Muscle layer of duodenum (tissue), 2 donors: ENCODE data around the gene SSTR4.

Source experiments
- H3K27ac ChIP-seq: one replicate; pipeline ENCODE4 v1.7.0; 2013; ENCODE audit warnings: mild to moderate bottlenecking, low read length
- H3K27me3 ChIP-seq: one replicate; pipeline ENCODE4 v1.7.0; 2013; ENCODE audit warnings: low read depth, mild to moderate bottlenecking, control low read depth, low read length
- H3K36me3 ChIP-seq, 2 donors: one replicate each; pipeline ENCODE4 v1.7.0; 2013; ENCODE audit warnings: low read length in 2 of 2, control low read depth in 1 of 2, mild to moderate bottlenecking in 1 of 2; ENCODE audit not compliant: insufficient read depth in 2 of 2, control insufficient read depth in 1 of 2
- H3K4me1 ChIP-seq, 2 donors: one replicate each; pipeline ENCODE4 v1.7.0; 2013; ENCODE audit warnings: low read length in 2 of 2, mild to moderate bottlenecking in 2 of 2, control low read depth in 1 of 2, moderate library complexity in 1 of 2; ENCODE audit not compliant: insufficient read depth in 2 of 2, control insufficient read depth in 1 of 2
- H3K4me3 ChIP-seq, 2 donors: one replicate each; pipeline ENCODE4 v1.7.0; 2013; ENCODE audit warnings: low read length in 2 of 2, low read depth in 1 of 2, mild to moderate bottlenecking in 1 of 2
- H3K9me3 ChIP-seq, 2 donors: one replicate each; pipeline ENCODE4 v1.7.0; 2013; ENCODE audit warnings: low read length in 2 of 2, control low read depth in 1 of 2, mild to moderate bottlenecking in 1 of 2; ENCODE audit not compliant: control insufficient read depth in 1 of 2
- donor health status: healthy.

Gene SSTR4

GRCh38 chr20:23059846-23060245, 24.7 kb downstream of the SSTR4 start:
- Histone ChIP-seq H3K9me3 (no peaks in the 10 kb centered on the region), H3K36me3 (no peaks in the 10 kb centered on the region), H3K4me1 (peaks cover 15 to 29% of the 10 kb centered on the region in 2 donors), H3K4me3 (no peak overlapping the region), H3K27ac (no peak overlapping the region), H3K27me3 (no peaks in the 10 kb centered on the region)

- peaks cover 15 to 29% of the 10 kb centered on the region in 2 donors for H3K4me1 ChIP-seq
- H3K9me3 ChIP-seq, result no peaks in the 10 kb centered on the region
- no peak overlapping the region for H3K4me3 ChIP-seq
- H3K36me3 ChIP-seq, result no peaks in the 10 kb centered on the region
- no peaks in the 10 kb centered on the region for H3K27me3 ChIP-seq
- H3K27ac ChIP-seq, result no peak overlapping the region
Measured at GRCh38 chr20:23060629-23061028, 25.5 kb downstream of the SSTR4 start.

GRCh38 chr20:23061262-23061661, 26.1 kb downstream of the SSTR4 start:
- H3K4me1 ChIP-seq, result peaks cover 15 to 29% of the 10 kb centered on the region in 2 donors
- H3K36me3 ChIP-seq, result no peaks in the 10 kb centered on the region
- H3K27me3 ChIP-seq, result no peaks in the 10 kb centered on the region
- H3K27ac ChIP-seq, result peak overlapping the region; percentile 26
- no peak overlapping the region for H3K4me3 ChIP-seq
- H3K9me3 ChIP-seq, result no peaks in the 10 kb centered on the region

GRCh38 chr20:23061734-23062561, 26.8 kb downstream of the SSTR4 start:
- no peaks in the 10 kb centered on the region for H3K36me3 ChIP-seq
- H3K4me3 ChIP-seq, result no peak overlapping the region
- no peaks in the 10 kb centered on the region for H3K27me3 ChIP-seq
- H3K9me3 ChIP-seq, result no peaks in the 10 kb centered on the region
- H3K27ac ChIP-seq, result peak overlapping the region; percentile 26
- peaks cover 15 to 29% of the 10 kb centered on the region in 2 donors for H3K4me1 ChIP-seq

- H3K27ac ChIP-seq, result no peak overlapping the region
Measured at GRCh38 chr20:23062632-23063031, 27.5 kb downstream of the SSTR4 start.

GRCh38 chr20:23063168-23063567, 28.1 kb downstream of the SSTR4 start:
- Histone ChIP-seq H3K4me3 (no peak overlapping the region), H3K36me3 (no peaks in the 10 kb centered on the region), H3K4me1 (peaks cover 15 to 29% of the 10 kb centered on the region in 2 donors), H3K9me3 (no peaks in the 10 kb centered on the region), H3K27me3 (no peaks in the 10 kb centered on the region), H3K27ac (no peak overlapping the region)

More at GRCh38 chr20:23062632-23063031, 27.5 kb downstream of the SSTR4 start:
- H3K4me1 ChIP-seq, result peaks cover 15 to 29% of the 10 kb centered on the region in 2 donors
- H3K36me3 ChIP-seq, result no peaks in the 10 kb centered on the region
- H3K4me3 ChIP-seq, result no peak overlapping the region
- H3K9me3 ChIP-seq, result no peaks in the 10 kb centered on the region
- H3K27me3 ChIP-seq, result no peaks in the 10 kb centered on the region

- Histone ChIP-seq H3K4me1 (peaks cover 15 to 29% of the 10 kb centered on the region in 2 donors), H3K27ac (no peak overlapping the region), H3K9me3 (no peaks in the 10 kb centered on the region), H3K27me3 (no peaks in the 10 kb centered on the region), H3K36me3 (no peaks in the 10 kb centered on the region), H3K4me3 (no peak overlapping the region)
Measured at GRCh38 chr20:23063581-23063980, 28.5 kb downstream of the SSTR4 start.

- Histone ChIP-seq H3K9me3 (no peaks in the 10 kb centered on the region), H3K27me3 (no peaks in the 10 kb centered on the region), H3K36me3 (no peaks in the 10 kb centered on the region), H3K4me3 (no peak overlapping the region), H3K27ac (no peak overlapping the region), H3K4me1 (peaks cover 15 to 27% of the 10 kb centered on the region in 2 donors)
Measured at GRCh38 chr20:23065266-23066201, 30.4 kb downstream of the SSTR4 start.

- Histone ChIP-seq H3K27me3 (no peaks in the 10 kb centered on the region), H3K9me3 (no peaks in the 10 kb centered on the region), H3K27ac (no peak overlapping the region), H3K4me1 (peaks cover 3 to 15% of the 10 kb centered on the region in 2 donors), H3K36me3 (no peaks in the 10 kb centered on the region), H3K4me3 (no peak overlapping the region)
Measured at GRCh38 chr20:23066772-23067171, 31.7 kb downstream of the SSTR4 start.

- no peak overlapping the region for H3K4me3 ChIP-seq
- no peaks in the 10 kb centered on the region for H3K4me1 ChIP-seq
Measured at GRCh38 chr20:23068283-23068682, 33.2 kb downstream of the SSTR4 start.

GRCh38 chr20:23069108-23069507, 34.0 kb downstream of the SSTR4 start:
- Histone ChIP-seq H3K36me3 (no peaks in the 10 kb centered on the region), H3K27ac (no peak overlapping the region), H3K9me3 (no peaks in the 10 kb centered on the region), H3K4me1 (no peaks in the 10 kb centered on the region), H3K27me3 (no peaks in the 10 kb centered on the region), H3K4me3 (no peak overlapping the region)

More at GRCh38 chr20:23068283-23068682, 33.2 kb downstream of the SSTR4 start:
- H3K36me3 ChIP-seq, result no peaks in the 10 kb centered on the region
- H3K27ac ChIP-seq, result no peak overlapping the region
- no peaks in the 10 kb centered on the region for H3K27me3 ChIP-seq
- H3K9me3 ChIP-seq, result no peaks in the 10 kb centered on the region
